HG03025 (cell line): ENCODE data around the gene CAMK1G.

Experiments
- ATAC-seq: cut with Tn5 transposase; IDR thresholded peaks from one replicate; pipeline ENCODE4 v1.9.1; 2021; ENCODE audit warnings: mild to moderate bottlenecking, moderate library complexity; ENCODE audit not compliant: unreplicated experiment, low FRiP score

The CAMK1G gene

DNA sequence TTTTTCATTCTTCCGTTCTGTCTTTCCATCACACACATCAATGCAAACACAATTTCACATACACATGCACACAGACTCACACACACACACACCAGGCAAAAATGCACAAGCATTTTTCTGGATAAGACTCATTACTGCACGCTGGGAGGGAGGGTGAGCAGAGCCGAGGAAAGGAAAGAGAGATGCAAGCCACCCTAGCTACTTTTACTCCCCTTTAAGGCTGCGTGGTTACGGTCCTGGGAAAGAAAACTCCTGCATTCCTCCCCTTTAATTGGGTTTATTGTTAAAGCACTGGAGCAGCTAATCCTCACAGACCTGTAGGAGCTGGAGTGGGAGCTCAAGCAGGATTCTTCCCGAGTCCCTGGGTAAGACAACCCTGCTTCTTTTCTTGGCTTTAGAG is at the start of gene CAMK1G:
Gene CAMK1G, plus strand, starts transcription at position 307 of the 400 bp plus-strand sequence. CDS start 11,270 bp downstream, outside the sequence.
- no peak for ATAC-seq

DNA sequence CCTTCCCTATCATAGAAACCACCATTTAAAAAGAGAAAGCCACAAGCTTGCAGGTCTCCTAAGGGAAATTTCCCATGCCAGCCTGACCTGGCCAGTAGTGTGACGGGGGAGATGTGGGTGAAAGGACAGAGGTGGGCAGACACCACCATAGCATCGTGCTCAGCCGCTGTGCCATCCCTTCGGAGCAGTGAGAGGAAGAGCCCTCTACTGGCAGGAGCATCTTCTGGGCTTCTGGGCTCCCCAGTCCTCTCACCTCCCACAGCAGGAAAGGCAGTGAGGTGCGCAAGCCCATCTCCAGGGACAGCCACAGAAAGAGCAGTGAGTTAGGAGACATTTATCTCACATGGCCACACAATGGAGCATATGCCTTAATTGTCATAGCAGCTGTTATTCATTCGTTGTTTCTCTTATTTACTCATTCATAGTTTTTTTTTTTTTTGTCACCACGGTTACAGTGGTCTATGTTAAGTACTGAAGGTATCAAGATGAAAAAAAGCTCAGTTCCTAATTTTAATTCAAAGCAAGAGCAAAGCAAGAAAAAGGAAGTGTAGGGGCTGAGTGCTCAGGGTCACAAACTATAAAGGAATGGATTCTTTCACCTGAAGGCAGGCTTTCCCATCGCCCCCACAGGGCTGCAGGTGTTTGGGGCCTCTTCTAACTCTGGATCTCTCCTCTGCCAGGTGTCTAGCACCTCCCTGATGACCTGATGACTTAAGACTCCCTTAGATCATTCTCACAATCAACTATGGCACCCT is 48.8 kb upstream of the CAMK1G start:
- no peak for ATAC-seq

DNA sequence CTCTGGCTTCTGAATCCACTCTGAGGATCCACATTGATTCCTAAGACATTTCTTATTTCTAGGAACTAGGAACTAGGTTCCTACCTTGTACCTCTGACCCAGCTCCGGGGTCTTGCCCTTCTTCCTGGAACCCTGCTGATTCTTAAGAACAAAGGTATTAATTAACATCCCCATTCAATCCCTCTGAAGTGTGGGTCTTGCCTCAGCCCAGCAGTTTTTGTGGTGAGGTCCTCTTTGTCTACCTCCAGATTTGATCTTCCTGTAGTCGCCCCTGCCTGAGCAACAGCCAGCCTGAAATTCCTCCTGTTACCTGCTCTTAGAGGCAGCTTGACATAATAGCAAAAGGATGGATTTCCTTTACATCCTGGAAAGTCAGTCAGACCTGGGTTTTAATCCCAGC is 46.7 kb upstream of the CAMK1G start:
- no peak for ATAC-seq

DNA sequence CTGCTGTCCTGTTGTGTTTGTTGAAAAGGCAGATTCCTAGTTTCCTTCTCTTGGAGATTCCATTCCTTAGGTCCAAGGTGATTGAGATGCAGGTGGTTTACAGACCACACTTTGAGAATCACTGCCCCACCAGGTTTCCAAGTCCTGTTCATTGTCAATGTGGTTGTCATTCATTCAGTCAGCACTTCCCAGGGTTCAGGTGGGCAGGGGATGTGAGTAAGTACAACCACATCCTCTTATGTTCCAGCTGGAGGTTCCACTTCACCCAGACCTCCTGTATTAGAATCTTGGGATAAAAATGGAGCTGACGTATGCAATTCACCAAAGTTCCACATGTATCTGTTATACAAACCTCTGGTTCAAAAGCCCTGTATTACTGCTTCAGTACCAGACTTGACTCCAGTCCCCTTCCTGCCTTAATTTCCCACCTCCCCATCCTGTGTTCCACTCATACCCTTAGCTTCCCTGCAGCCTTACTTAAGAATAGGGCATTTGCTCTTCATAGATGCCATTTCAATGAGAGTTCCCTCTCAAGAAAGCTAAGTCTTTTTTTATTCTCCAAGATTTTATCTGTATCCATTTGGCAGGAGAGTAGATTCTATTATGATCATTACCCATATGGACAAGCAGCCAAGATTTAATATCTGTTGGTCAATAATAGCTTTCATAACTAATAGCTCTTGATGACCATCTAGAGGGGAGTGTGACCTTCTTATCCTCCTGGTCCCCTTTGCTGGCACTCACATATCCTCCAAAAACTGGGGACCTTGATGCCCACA is 46.0 kb upstream of the CAMK1G start:
- ATAC-seq = no peak

DNA sequence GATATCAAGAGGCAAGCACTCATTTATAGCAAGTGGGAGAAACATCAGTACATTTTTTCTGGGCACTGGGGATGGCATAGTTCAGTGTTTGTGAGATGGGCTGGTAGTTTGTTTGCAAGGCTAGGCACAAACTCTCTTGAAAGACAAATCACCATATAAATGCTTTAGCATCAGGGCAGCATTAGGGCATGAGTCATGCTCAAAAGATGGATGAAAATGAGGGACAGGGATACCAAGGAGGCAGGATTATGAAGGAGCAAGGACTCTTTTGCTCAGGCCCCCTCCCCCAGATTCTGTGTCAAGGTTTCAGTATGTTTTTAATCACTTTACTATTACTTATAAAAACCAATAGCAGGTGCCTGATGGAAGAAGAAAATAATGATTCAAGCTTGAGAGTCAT is 43.9 kb upstream of the CAMK1G start:
- ATAC-seq = no peak

DNA sequence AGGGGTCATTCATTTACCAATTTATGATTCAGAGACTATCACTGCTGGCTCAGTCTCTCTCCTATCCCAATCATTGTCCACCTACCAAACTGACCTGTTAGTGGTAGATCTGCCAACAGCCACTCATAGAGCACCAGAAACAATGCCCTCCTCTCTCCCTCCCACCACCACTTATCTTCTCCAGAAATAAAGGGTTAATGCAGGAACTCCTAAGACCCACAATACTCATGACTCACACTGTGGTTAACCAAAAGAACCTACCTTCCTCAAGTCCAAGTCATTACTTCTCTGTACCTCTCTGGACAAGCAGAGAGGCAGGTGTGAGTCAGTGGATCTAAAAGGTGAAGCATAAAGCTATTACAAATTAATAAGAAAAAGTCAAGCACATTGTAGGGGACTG is 40.9 kb upstream of the CAMK1G start:
- no peak for ATAC-seq

DNA sequence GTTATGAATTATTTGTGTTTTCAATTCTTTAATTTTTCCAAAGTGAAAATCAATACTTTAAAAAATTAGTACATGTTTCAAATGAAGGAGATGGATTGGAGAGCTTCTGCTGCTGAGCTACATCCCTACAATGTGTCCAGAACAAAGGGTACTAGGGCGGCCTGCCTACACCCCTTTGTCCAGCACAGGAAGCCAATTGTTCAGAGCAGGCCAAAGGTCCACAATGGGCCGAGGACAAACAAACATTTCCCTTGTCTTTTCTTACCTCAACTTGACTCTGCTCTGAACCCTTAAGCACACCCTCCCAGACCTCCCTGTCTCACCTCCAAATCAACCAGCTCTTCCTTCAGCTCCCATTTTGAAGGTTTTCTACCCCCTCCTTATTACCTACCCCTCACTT is 39.4 kb upstream of the CAMK1G start:
- ATAC-seq = no peak

DNA sequence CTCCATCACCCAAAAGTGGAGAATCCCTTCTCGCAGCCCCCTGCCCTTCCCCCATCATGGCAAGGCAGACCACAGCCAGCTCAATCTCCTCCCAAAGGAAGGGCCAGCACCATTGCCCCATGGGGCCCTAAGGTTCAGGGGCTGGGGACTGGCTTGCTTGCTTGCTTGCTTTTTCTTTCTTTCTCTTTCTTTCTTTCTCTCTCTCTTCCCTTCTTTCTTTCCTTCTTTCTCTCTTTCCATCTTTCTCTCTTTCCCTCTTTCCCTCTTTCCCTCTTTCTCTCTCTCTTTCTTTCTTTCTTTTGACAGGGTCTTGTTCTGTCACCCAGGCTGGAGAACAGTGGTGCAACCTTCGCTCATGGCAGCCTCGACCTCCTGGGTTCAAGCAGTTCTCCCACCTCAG is 38.1 kb upstream of the CAMK1G start:
- no peak for ATAC-seq

DNA sequence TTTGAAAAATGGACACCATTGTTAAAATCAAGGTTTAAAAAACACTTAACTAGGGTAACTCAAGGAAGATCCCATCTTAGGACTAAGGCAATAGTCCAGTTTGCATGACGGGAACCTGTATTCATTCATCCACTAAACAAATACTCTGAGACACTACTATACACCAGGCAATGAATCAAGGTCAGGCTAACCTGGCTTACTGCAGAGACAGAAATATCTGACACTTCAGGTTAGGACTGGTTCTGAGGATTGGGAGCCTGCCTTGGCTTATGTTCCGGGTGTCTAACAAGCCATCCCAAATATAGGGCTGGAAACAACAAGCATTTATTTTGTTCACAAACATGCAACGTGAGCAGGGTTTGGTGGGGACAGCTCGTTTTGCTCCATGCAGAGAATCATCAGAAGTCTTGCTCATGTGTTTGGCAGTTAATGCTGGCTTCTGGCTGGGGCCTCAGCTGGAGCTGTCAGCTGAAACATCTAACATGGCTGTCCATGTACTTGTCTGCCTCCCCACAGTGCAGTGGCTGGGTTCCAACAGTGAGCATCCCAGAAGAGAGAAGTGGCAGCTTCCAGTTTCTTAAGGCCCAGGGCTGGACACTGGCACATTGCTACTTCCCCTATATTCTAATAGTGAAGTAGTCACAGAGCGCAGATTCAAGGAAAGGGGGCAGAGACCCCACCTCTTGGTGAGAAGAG is 37.0 kb upstream of the CAMK1G start:
- ATAC-seq = no peak

DNA sequence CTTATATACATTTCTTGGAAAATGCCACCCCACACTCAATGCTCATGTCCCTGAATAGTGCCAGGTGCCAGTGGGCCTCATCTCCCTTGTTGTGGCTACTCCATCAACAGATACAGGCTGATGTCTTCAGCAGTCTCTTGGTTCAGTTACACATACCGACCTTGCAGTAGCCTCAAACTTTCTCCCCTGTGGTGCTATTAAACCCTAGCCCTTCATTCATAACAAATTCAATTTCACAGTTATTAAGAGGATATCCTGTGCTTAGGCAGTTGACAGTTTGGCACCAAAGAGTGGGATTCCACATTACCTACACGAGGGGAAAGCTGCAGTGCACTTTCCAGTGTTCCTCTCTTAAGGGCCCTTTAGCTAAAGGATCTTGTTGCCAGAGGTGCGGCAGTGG is 35.9 kb upstream of the CAMK1G start:
- no peak for ATAC-seq

DNA sequence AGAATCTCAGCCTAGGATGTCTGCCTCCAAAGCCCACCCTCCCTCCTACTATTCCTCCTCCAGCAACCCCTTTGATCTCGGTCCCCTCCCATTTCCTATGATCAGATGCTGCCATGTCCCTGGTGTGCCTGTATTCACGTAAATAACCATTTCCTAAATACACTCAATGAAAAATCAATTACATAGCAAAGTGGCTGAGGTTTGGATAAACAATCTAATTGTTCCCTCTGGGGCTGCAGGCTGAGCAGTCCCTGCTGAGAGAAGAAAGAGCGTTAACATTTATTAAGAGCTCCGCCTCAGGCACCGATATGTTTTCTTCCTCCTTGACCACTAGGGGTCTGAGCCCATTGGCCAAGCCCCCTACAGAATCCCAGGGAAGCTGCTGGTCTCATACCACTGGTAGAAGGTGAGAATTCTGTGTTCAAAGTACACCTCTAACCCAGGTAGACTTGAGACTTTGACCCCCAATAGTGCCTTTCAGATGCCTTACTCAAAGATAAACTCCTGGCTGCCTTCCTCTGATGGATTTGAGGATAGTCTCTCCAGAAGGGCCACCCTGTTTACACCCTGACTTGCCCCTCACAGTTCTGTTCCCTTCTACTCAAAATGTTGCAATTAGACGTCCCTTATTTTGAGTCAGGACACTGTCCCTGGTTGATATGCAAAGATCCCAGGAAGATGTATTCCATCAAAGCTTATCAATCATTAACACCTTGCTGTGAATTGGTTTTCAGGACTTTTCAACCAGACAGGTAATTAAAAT is 33.9 kb upstream of the CAMK1G start:
- no peak for ATAC-seq

DNA sequence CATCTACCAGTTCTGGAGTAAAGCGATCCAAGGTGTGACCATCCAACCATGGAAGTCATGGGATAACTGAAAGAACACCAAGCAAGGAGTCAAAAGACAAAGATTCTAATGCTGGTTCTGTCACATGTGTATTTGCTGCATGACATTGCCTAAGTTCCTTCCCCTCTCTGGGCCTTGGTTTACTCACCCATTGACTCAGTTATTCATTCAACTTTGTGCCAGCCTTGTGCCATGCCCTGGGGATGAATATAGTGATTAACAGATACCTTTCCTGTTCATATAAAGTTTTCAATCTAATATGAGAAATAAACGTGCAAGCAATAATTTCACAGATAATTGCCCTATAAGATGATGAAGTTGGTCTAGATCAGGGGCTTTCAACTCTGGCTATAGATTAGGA is 33.0 kb upstream of the CAMK1G start:
- no peak for ATAC-seq

DNA sequence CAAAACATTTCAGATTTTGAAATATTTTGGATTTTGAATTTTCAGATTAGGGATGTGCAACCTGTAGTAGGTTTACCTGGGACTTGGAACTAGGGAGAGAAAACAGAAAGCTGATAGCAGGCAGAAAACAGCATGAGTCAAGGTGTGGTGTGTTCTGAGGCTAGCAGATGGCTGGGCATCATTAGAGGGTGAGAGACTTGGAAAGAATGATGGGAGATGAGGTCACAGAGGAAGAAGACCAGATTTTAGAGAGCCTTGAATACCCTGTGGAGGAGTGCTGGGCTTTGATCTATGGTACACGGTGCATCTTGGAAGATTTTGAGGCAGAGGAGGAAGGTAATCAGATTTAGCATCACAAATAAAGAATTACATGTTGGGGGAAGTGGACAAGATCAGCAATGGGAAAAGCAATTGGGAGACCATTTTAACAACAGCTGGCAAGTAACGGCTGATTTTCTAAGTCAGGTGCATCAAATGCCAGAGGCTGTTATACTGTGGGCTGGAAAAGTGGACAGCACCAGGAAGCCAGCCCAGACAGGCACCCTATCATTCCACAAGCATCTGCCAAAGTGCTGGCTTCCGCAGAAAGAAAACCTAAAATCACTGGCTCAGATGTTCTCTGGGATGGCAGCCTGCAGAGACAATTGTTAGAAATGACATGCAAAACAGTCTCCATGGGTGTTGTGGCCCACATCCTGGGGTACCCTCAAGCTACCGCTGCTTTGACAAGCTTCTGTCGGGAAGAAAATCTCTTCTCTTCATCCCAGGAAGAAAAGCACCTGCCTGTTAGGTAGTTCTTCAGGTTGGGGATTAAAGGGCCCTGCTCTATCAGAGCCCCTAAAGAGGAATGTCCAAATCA is 30.9 kb upstream of the CAMK1G start:
- no peak for ATAC-seq

DNA sequence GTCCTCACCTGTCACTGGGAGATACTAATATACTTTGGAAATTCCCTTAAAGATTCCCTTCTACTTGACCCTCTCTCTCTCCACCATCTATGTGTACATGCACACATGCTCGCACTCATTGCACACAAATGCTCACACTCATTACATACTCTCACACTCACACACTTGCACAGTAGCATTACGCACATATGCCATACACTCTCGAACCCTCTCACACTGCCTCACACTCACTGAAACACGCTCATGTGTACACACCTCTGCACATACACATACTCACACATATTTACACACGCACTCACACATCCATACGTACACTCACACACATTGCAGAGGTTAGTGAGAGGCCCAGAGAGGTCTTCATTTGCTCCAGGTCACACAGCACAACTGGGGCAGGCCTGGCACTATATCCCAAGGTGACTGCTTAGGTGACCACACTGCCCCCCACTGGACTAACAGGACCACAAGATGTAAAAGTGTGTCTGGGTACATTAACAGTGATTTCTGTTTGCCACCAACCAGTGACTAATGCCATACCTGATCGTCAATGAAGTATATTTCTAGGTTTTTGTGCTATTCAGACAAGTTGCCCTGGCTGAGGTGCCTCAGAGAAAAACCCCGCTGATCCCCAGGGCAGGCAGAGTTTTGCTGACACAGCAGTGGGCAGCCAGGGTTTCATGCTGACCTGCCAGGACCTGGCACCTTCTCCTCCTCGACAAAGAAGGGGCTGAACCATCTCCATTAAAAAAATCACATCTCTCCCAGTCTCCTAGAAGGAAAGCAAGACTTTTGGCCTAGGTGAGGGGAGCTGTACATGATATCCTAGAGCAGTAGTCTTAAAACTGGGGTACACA is 28.5 kb upstream of the CAMK1G start:
- no peak for ATAC-seq

DNA sequence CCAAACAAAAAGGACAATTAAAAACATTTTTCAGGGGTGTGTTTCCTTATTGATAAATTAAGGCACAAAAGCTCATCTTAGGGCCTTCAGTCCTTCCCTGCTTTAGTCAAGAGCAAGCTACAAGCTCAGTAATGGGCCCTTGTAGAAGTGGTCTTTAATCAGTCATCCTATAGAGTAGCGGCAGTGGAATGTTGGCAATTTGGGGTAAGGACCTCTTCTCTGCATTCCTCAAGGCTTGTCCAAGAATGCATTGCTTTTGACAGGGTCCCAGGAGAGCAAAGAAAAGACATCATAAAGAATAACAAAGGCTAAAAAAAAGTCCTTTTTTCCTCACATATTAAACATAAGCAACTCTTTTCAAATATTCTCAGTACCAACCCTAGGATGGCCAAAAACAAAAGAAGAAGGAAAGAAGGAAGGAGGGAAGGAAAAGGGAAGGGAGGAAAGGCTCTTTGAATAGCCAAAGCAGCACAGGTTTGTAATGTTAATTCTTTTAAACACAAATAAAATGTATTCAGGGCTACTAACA is 27.3 kb upstream of the CAMK1G start:
- ATAC-seq = no peak

DNA sequence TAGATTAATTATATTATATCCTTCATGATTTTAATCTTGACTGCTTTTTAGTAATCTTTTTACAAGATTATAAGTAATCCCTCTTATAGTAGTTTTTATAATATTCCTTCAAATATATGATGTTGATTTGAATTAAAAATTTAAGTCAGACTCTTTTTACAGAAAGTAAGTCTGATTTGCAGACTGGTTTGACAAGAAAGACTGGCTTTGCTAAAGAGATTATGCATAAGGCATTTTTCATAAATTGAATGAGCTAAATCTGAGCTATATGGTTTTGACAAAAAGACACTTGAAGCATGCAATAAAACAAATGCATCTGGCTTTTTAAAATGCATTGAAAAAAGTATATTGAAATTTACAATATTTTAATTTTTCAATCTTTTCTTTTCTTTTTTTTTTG is 26.3 kb upstream of the CAMK1G start:
- ATAC-seq = no peak

DNA sequence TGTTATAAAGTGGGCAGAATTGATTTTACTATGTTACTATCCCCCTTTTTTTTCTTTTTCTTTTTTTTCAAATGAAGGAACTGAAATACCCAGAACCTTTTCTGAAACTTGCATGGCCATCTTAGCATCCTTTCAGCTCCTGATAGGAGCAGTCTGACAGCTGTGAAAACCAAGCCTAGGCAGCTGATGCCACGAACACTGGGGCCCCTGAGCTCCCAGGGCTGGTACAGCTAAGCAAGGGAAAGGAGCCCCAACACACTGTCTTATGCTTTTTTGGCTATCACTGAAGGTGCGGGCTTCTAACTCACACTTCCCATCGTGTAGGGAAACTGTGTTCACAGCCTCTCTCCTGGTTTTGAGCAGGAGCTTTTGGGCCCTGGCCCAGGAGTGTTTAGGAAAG is 23.0 kb upstream of the CAMK1G start:
- no peak for ATAC-seq

DNA sequence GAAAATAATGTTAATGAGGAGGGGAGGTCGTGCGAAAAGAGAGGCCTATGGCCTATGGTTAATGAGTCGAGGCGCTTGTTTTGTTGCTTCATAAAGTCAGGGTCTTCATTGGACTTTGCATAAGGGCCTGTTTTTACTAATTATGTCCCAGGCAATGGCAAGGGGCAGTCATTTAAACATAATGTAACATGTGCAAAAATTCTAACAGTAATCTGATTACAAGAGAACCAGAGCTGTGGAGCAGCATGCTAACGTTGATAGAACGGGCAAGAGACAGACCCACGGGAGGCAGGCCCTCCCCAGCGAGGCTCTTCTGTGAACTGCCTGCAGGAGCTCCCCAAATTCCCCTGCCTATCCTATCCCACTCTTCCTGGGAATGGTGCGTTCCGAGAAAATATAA is 22.6 kb upstream of the CAMK1G start:
- ATAC-seq = no peak

DNA sequence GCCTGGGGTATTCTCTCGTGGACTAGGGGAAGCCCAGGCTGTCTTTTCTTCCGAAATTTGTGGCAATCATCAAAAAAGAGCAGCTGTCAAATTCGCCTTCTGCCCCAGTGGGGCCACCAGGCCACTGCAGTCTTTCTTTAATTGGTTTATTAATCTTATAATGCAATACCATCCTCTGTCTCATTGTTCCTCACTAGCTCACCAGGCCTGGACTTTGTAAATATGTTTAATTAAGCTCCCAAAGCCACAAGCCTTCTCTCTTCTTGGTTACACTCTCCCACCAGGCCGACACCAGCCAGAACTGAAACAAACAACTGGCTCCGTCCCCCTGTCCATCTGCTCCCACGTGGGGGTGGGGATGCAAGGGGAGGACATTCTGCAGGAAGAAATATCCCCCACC is 22.0 kb upstream of the CAMK1G start:
- ATAC-seq = no peak
